ENCODE data around the gene SVOP.

SVOP gene

GRCh38 chr12:108955225-108955835, 65.5 kb downstream of the SVOP start:
- H3K18ac ChIP-seq (ENCODE audit: low read length) = no peak overlapping the region
- H3K27ac ChIP-seq (replicated peaks; ENCODE audit: low read length) = no peak overlapping the region
- H3K14ac ChIP-seq (ENCODE audit: low read length) = no peak overlapping the region
- H3K36me3 ChIP-seq (replicated peaks in 1 of 2; ENCODE audit: control insufficient read depth in 2 of 2, insufficient read depth in 2 of 2, low read length in 2 of 2) = no peaks in the 10 kb centered on the region
- H2AK5ac ChIP-seq (ENCODE audit: low read depth, low read length) = no peak overlapping the region
- H2BK120ac ChIP-seq (ENCODE audit: low read depth, low read length) = no peak overlapping the region
- no peak overlapping the region for H2AFZ ChIP-seq (ENCODE audit: low read length)
- H3K9ac ChIP-seq (ENCODE audit: low read depth, low read length, poor library complexity) = no peak overlapping the region
- no peak overlapping the region for H2BK12ac ChIP-seq (ENCODE audit: low read length)
- no peaks in the 10 kb centered on the region for H3K79me1 ChIP-seq (ENCODE audit: low read depth, low read length)
- H3K4ac ChIP-seq (ENCODE audit: low read length) = no peak overlapping the region
- peaks cover 0 to 4% (median 0%) of the 10 kb centered on the region in 3 experiments for H3K27me3 ChIP-seq (ENCODE audit: control insufficient read depth in 3 of 3, insufficient read depth in 3 of 3, low read depth in 1 of 3, low read length in 3 of 3)
- H3K9me3 ChIP-seq (replicated peaks in 1 of 2; ENCODE audit: control insufficient read depth in 2 of 2, insufficient read depth in 1 of 2, low read depth in 1 of 2, low read length in 2 of 2) = no peaks in the 10 kb centered on the region
- no peak overlapping the region for H3K4me2 ChIP-seq (ENCODE audit: insufficient read depth, low read length, poor library complexity, severe bottlenecking)
- DNase-seq (ENCODE audit: low spot score) = no peak
- no peak overlapping the region for H3K23ac ChIP-seq (ENCODE audit: low read depth, low read length, poor library complexity)
- H4K91ac ChIP-seq (ENCODE audit: low read depth, low read length, poor library complexity) = no peak overlapping the region
- no peak overlapping the region for H4K8ac ChIP-seq (ENCODE audit: low read depth, low read length)
- WGBS, 2 donors (ENCODE audit: extremely low coverage in 2 of 2, insufficient read length in 2 of 2, insufficient replicate concordance in 1 of 2) = no CpG with 5 or more reads among the region's 6 CpGs
- H2BK15ac ChIP-seq (ENCODE audit: low read length) = no peak overlapping the region
- H2BK5ac ChIP-seq (ENCODE audit: low read length) = no peak overlapping the region
- H3K4me1 ChIP-seq (ENCODE audit: control insufficient read depth in 2 of 2, insufficient read depth in 1 of 2, low read depth in 1 of 2, low read length in 2 of 2) = peaks cover 0 to 1% of the 10 kb centered on the region in 2 donors
- H3K4me3 ChIP-seq (ENCODE audit: low read length in 2 of 2) = no peak overlapping the region

DNA sequence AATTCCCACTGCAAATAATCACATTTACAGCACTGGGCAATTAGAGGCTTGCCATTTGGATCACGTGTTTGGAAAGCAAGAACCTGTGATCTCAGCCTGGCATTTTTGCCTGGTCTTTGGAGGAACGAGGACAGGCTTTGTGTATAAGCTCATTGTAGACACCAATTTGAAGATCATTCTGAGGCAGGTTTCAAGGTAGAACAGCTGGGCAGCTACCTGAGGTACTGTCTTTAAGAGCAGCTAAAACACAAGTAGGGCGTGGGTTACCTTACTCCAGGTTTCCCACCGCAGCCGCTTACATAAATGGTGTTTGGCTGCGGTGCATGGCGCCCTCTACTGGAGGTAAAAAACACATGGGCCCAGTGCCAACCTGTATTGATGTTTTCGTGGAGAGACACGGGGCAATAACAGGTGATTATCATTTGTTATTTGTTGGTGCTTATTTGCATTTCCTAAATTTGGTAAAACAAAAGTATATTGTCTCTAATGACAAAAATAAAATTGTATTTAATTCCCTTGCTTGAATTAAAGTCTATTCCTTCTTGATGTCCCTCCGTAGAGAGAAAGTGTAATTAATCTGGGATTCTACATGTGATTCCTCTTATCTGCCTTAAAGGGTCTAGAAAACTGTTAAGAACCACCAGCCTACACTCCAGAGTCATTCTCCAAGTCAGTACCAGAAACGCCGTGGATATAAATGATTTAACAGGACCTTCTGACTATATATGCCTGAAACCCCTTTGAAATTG, 69.7 kb downstream of the SVOP start:
- no peak overlapping the region for H3K4me2 ChIP-seq (ENCODE audit: insufficient read depth, low read length, poor library complexity, severe bottlenecking)
- WGBS, 2 donors (ENCODE audit: extremely low coverage in 2 of 2, insufficient read length in 2 of 2, insufficient replicate concordance in 1 of 2) = no CpG with 5 or more reads among the region's 12 CpGs

GRCh38 chr12:108949976-108950375, 70.9 kb downstream of the SVOP start:
- no peak for DNase-seq (ENCODE audit: low spot score)
- no peak overlapping the region for H2BK15ac ChIP-seq (ENCODE audit: low read length)
- H3K23ac ChIP-seq (ENCODE audit: low read depth, low read length, poor library complexity) = no peak overlapping the region
- H2BK12ac ChIP-seq (ENCODE audit: low read length) = no peak overlapping the region
- no peak overlapping the region for H2BK5ac ChIP-seq (ENCODE audit: low read length)
- H3K14ac ChIP-seq (ENCODE audit: low read length) = no peak overlapping the region
- WGBS, 2 donors (ENCODE audit: extremely low coverage in 2 of 2, insufficient read length in 2 of 2, insufficient replicate concordance in 1 of 2) = no CpG with 5 or more reads among the region's 1 CpG
- H3K27me3 ChIP-seq (ENCODE audit: control insufficient read depth in 3 of 3, insufficient read depth in 3 of 3, low read depth in 1 of 3, low read length in 3 of 3) = peaks cover 0 to 4% (median 0%) of the 10 kb centered on the region in 3 experiments
- no peaks in the 10 kb centered on the region for H3K79me1 ChIP-seq (ENCODE audit: low read depth, low read length)
- no peaks in the 10 kb centered on the region for H3K36me3 ChIP-seq (replicated peaks in 1 of 2; ENCODE audit: control insufficient read depth in 2 of 2, insufficient read depth in 2 of 2, low read length in 2 of 2)
- no peak overlapping the region for H3K4me2 ChIP-seq (ENCODE audit: insufficient read depth, low read length, poor library complexity, severe bottlenecking)
- H2AFZ ChIP-seq (ENCODE audit: low read length) = no peak overlapping the region
- H3K4me1 ChIP-seq (ENCODE audit: control insufficient read depth in 2 of 2, insufficient read depth in 1 of 2, low read depth in 1 of 2, low read length in 2 of 2) = peaks cover 0 to 1% of the 10 kb centered on the region in 2 donors
- H3K4me3 ChIP-seq (ENCODE audit: low read length in 2 of 2) = no peak overlapping the region
- no peak overlapping the region for H4K91ac ChIP-seq (ENCODE audit: low read depth, low read length, poor library complexity)
- no peak overlapping the region for H3K27ac ChIP-seq (replicated peaks; ENCODE audit: low read length)
- H2BK120ac ChIP-seq (ENCODE audit: low read depth, low read length) = no peak overlapping the region
- no peak overlapping the region for H3K9ac ChIP-seq (ENCODE audit: low read depth, low read length, poor library complexity)
- H3K9me3 ChIP-seq (replicated peaks in 1 of 2; ENCODE audit: control insufficient read depth in 2 of 2, insufficient read depth in 1 of 2, low read depth in 1 of 2, low read length in 2 of 2) = peaks cover 6 to 15% of the 10 kb centered on the region in 2 donors
- no peak overlapping the region for H4K8ac ChIP-seq (ENCODE audit: low read depth, low read length)
- H3K18ac ChIP-seq (ENCODE audit: low read length) = no peak overlapping the region
- no peak overlapping the region for H2AK5ac ChIP-seq (ENCODE audit: low read depth, low read length)
- no peak overlapping the region for H3K4ac ChIP-seq (ENCODE audit: low read length)

More for the DNA sequence above, 69.7 kb downstream of the SVOP start:
- Histone ChIP-seq H2BK12ac (ENCODE audit: low read length) (no peak overlapping the region), H3K4me3 (ENCODE audit: low read length in 2 of 2) (no peak overlapping the region), H3K36me3 (replicated peaks in 1 of 2; ENCODE audit: control insufficient read depth in 2 of 2, insufficient read depth in 2 of 2, low read length in 2 of 2) (no peaks in the 10 kb centered on the region), H3K4me1 (ENCODE audit: control insufficient read depth in 2 of 2, insufficient read depth in 1 of 2, low read depth in 1 of 2, low read length in 2 of 2) (peaks cover 0 to 1% of the 10 kb centered on the region in 2 donors), H4K8ac (ENCODE audit: low read depth, low read length) (no peak overlapping the region), H3K79me1 (ENCODE audit: low read depth, low read length) (no peaks in the 10 kb centered on the region), H2AK5ac (ENCODE audit: low read depth, low read length) (no peak overlapping the region), H2AFZ (ENCODE audit: low read length) (no peak overlapping the region), H4K91ac (ENCODE audit: low read depth, low read length, poor library complexity) (no peak overlapping the region), H3K9me3 (replicated peaks in 1 of 2; ENCODE audit: control insufficient read depth in 2 of 2, insufficient read depth in 1 of 2, low read depth in 1 of 2, low read length in 2 of 2) (peaks cover 6 to 12% of the 10 kb centered on the region in 2 donors), H2BK15ac (ENCODE audit: low read length) (no peak overlapping the region), H3K23ac (ENCODE audit: low read depth, low read length, poor library complexity) (no peak overlapping the region), H2BK5ac (ENCODE audit: low read length) (no peak overlapping the region), H3K27me3 (ENCODE audit: control insufficient read depth in 3 of 3, insufficient read depth in 3 of 3, low read depth in 1 of 3, low read length in 3 of 3) (peaks cover 0 to 4% (median 0%) of the 10 kb centered on the region in 3 experiments), H3K14ac (ENCODE audit: low read length) (no peak overlapping the region), H3K18ac (ENCODE audit: low read length) (no peak overlapping the region), H2BK120ac (ENCODE audit: low read depth, low read length) (no peak overlapping the region), H3K9ac (ENCODE audit: low read depth, low read length, poor library complexity) (no peak overlapping the region), H3K27ac (replicated peaks; ENCODE audit: low read length) (no peak overlapping the region), H3K4ac (ENCODE audit: low read length) (no peak overlapping the region)
- DNase-seq (ENCODE audit: low spot score) = peak; percentile 74

DNA sequence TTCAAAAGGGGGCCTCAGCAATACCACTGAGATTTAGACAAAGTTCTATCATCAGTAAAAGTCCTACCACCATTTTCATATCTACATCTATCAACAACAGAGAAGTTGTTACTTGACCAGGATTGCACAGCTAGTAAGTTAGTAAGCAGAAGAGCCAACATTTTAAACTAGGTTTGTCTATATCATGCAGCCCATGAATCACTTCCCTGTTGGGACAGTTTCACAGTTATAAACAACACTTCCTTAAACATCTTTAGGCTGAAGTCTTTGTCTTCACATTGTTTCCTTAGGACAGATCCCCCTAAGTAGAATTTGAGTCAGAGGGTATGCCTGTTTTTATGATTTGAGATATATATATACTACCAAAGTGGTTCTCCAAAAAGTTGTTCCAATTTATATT, 72.5 kb downstream of the SVOP start:
- no peaks in the 10 kb centered on the region for H3K27me3 ChIP-seq (ENCODE audit: control insufficient read depth in 3 of 3, insufficient read depth in 3 of 3, low read depth in 1 of 3, low read length in 3 of 3)
- H2AFZ ChIP-seq (ENCODE audit: low read length) = no peak overlapping the region
- no peak overlapping the region for H3K27ac ChIP-seq (replicated peaks; ENCODE audit: low read length)
- no peak overlapping the region for H2BK120ac ChIP-seq (ENCODE audit: low read depth, low read length)
- H3K36me3 ChIP-seq (replicated peaks in 1 of 2; ENCODE audit: control insufficient read depth in 2 of 2, insufficient read depth in 2 of 2, low read length in 2 of 2) = no peaks in the 10 kb centered on the region
- H4K8ac ChIP-seq (ENCODE audit: low read depth, low read length) = no peak overlapping the region
- no peak overlapping the region for H3K9ac ChIP-seq (ENCODE audit: low read depth, low read length, poor library complexity)
- H3K79me1 ChIP-seq (ENCODE audit: low read depth, low read length) = no peaks in the 10 kb centered on the region
- DNase-seq (ENCODE audit: low spot score) = no peak
- no peak overlapping the region for H2BK5ac ChIP-seq (ENCODE audit: low read length)
- H3K4me3 ChIP-seq (ENCODE audit: low read length in 2 of 2) = no peak overlapping the region
- no peak overlapping the region for H3K23ac ChIP-seq (ENCODE audit: low read depth, low read length, poor library complexity)
- H3K14ac ChIP-seq (ENCODE audit: low read length) = no peak overlapping the region
- H2AK5ac ChIP-seq (ENCODE audit: low read depth, low read length) = no peak overlapping the region
- no peak overlapping the region for H3K4me2 ChIP-seq (ENCODE audit: insufficient read depth, low read length, poor library complexity, severe bottlenecking)
- no peak overlapping the region for H4K91ac ChIP-seq (ENCODE audit: low read depth, low read length, poor library complexity)
- H3K4ac ChIP-seq (ENCODE audit: low read length) = no peak overlapping the region
- H3K4me1 ChIP-seq (ENCODE audit: control insufficient read depth in 2 of 2, insufficient read depth in 1 of 2, low read depth in 1 of 2, low read length in 2 of 2) = peaks cover 0 to 1% of the 10 kb centered on the region in 2 donors
- no peak overlapping the region for H3K18ac ChIP-seq (ENCODE audit: low read length)
- no peak overlapping the region for H2BK15ac ChIP-seq (ENCODE audit: low read length)
- no peak overlapping the region for H2BK12ac ChIP-seq (ENCODE audit: low read length)
- H3K9me3 ChIP-seq (replicated peaks in 1 of 2; ENCODE audit: control insufficient read depth in 2 of 2, insufficient read depth in 1 of 2, low read depth in 1 of 2, low read length in 2 of 2) = peaks cover 6 to 15% of the 10 kb centered on the region in 2 donors

All from neuronal stem cell (in vitro differentiated cells).